Activated T-helper 1 cell treated with anti-CD3 and anti-CD28 coated beads, Interleukin-12 subunit alpha, Interleukin-12 subunit beta, Interleukin-2, Interleukin-4 antibody, amounts not matched to agents 30 ng/mL and 10 ng/mL and 1 ng/mL, durations not matched to agents 14 hours and 24 hours and 36 hours (primary cell): ENCODE measurements around the gene EFCAB9. TPM values are rescaled to one million over a fixed set of nuclear protein-coding genes. Genes with fewer than 3 reads are reported as not detected.

Experiments
- DNase-seq: peaks from one replicate; pipeline ENCODE4 v3.0.0; 2021; ENCODE audit warnings: low spot score
- H3K27ac Mint-ChIP-seq: one replicate; pipeline ENCODE4 v1.8.0; 2021; ENCODE audit warnings: mild to moderate bottlenecking, mixed read lengths
- H3K27me3 Mint-ChIP-seq: one replicate; pipeline ENCODE4 v1.8.0; 2022; ENCODE audit warnings: mild to moderate bottlenecking, moderate library complexity, mixed read lengths; ENCODE audit not compliant: insufficient read depth
- H3K36me3 Mint-ChIP-seq: one replicate; pipeline ENCODE4 v1.8.0; 2021; ENCODE audit warnings: low read depth, mixed read lengths
- H3K4me1 Mint-ChIP-seq: one replicate; pipeline ENCODE4 v1.8.0; 2021; ENCODE audit warnings: low read depth, mixed read lengths
- H3K4me3 Mint-ChIP-seq: one replicate; pipeline ENCODE4 v1.8.0; 2021; ENCODE audit warnings: mild to moderate bottlenecking, moderate library complexity, mixed read lengths
- H3K9me3 Mint-ChIP-seq: one replicate; pipeline ENCODE4 v1.8.0; 2021; ENCODE audit warnings: mixed read lengths
- intact Hi-C: fragments of 100-400 bp; cut with micrococcal nuclease; formaldehyde crosslinking; loops from one replicate; pipeline ENCODE4 v1.15.1; 2024
- total RNA-seq: library from RNA; stranded (reverse); gene quantifications from 2 replicates; pipeline ENCODE4 v1.2.3, GENCODE V29; 2022

The EFCAB9 gene
- total RNA-seq, 1 donor from 2014 or later: not detected

DNA sequence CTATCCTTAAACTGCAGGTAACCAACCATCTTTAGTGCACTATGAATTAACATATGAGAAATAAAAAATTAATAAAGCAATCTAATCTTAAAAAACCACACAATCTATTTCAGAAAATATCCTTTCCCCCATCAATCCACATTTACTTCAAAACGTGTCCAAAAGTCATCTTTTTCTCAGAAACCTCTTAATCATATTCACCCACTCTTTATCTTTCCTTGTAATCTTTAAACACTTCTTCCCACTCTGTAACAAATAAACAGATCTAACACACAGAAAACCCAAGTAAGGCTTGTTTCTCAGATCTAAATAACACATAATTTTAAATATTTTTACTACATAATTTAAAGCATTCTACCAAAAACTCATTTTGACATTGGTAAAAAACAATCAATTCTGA is 44.4 kb downstream of the EFCAB9 start:
- no peak for DNase-seq
- Mint-ChIP-seq H3K27ac (peak overlapping the region; percentile 67), H3K9me3 (peaks cover 4% of the 10 kb centered on the region), H3K4me1 (peaks cover 48% of the 10 kb centered on the region), H3K36me3 (peaks cover 10% of the 10 kb centered on the region), H3K4me3 (no peak overlapping the region), H3K27me3 (peaks cover 2% of the 10 kb centered on the region)
- intact Hi-C loops: loop anchor here (1.0 to 5.0 kb wide), 3 partner anchors 14 to 126 kb away; partner anchors contain the start of gene UBTD2

DNA sequence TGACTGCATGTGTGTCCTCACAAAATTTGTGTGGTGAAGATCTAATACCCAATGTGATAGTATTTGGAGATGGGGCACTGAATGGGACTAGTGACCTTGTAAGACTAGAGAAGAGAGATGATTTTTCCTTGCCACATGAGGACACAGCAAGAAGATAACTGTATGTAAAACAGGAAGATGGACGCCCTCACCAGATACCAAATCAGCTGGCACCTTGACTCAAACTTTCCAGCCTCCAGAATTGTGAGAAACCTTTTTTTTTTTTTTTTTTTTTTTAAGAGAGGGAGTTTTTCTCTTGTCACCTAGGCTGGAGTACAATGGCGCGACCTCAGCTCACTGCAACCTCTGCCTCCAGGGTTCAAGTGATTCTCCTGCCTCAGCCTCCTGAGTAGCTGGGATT is 49.3 kb downstream of the EFCAB9 start:
- Mint-ChIP-seq H3K27me3 (peaks cover 1% of the 10 kb centered on the region), H3K36me3 (peaks cover 4% of the 10 kb centered on the region), H3K9me3 (peaks cover 4% of the 10 kb centered on the region), H3K4me3 (no peak overlapping the region), H3K27ac (peak overlapping the region; percentile 15), H3K4me1 (peaks cover 14% of the 10 kb centered on the region)
- DNase-seq: no peak
- intact Hi-C loops: no loop called here

DNA sequence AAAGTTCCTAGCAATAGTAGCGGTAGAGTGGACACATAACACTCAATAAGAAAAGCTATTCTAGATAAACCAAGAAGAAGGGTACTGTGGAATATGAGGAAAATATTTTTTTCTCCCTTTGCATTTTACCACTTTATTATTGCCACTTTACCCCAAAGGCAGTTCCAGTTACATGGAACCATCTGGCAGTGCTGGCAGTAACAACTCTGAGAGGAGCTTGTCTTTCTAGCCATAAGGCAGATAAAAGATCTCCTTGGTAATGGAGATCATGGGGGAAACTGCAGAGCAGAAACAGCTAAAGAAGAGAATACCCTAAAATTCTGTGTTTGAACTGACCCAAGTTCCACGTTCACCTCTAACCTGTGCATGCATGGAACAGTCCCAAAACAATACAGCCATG is 51.1 kb downstream of the EFCAB9 start:
- H3K4me1 Mint-ChIP-seq: peaks cover 5% of the 10 kb centered on the region
- no peak overlapping the region for H3K27ac Mint-ChIP-seq
- peaks cover 1% of the 10 kb centered on the region for H3K27me3 Mint-ChIP-seq
- DNase-seq: no peak
- intact Hi-C loops: no loop called here
- peaks cover 6% of the 10 kb centered on the region for H3K9me3 Mint-ChIP-seq
- H3K4me3 Mint-ChIP-seq: no peak overlapping the region
- peaks cover 2% of the 10 kb centered on the region for H3K36me3 Mint-ChIP-seq

GRCh38 chr5:172245703-172246125 is 51.7 kb downstream of the EFCAB9 start:
- Mint-ChIP-seq H3K36me3 (peaks cover 2% of the 10 kb centered on the region), H3K27me3 (peaks cover 1% of the 10 kb centered on the region), H3K9me3 (peaks cover 6% of the 10 kb centered on the region), H3K4me3 (no peak overlapping the region), H3K4me1 (peaks cover 5% of the 10 kb centered on the region), H3K27ac (no peak overlapping the region)
- intact Hi-C loops: no loop called here
- no peak for DNase-seq

- H3K27me3 Mint-ChIP-seq: peaks cover 1% of the 10 kb centered on the region
Observed at GRCh38 chr5:172248637-172249036, 54.7 kb downstream of the EFCAB9 start.

GRCh38 chr5:172251419-172251818 is 57.4 kb downstream of the EFCAB9 start:
- Mint-ChIP-seq H3K4me3 (no peak overlapping the region), H3K27ac (no peak overlapping the region), H3K4me1 (no peaks in the 10 kb centered on the region), H3K9me3 (peaks cover 25% of the 10 kb centered on the region), H3K36me3 (peaks cover 9% of the 10 kb centered on the region), H3K27me3 (peaks cover 1% of the 10 kb centered on the region)
- no peak for DNase-seq
- intact Hi-C loops: no loop called here

More at GRCh38 chr5:172248637-172249036, 54.7 kb downstream of the EFCAB9 start:
- Mint-ChIP-seq H3K9me3 (peaks cover 20% of the 10 kb centered on the region), H3K4me1 (no peaks in the 10 kb centered on the region), H3K36me3 (peaks cover 6% of the 10 kb centered on the region), H3K4me3 (no peak overlapping the region), H3K27ac (no peak overlapping the region)
- DNase-seq: no peak
- intact Hi-C loops: no loop called here

DNA sequence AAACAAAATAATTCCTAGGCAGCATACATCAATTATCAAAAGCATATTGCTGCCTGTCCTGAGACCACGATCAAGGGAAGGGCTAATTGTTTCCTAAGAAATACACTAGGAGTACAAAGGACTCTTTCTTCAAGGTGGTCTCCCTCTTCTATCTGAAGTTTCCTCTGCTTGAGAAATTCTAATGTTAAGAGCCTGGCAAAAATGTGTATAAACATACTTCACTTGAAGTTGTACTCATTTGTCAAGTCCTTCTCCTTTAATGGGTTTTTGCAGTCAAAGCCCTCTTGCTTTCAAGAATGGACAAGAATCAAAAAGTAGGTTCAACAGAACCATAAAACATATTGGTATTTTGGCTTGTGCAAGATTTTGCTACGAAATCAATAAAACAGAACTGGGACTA is 58.5 kb downstream of the EFCAB9 start:
- no peaks in the 10 kb centered on the region for H3K4me1 Mint-ChIP-seq
- H3K27me3 Mint-ChIP-seq: no peaks in the 10 kb centered on the region
- intact Hi-C loops: no loop called here
- no peak for DNase-seq
- H3K36me3 Mint-ChIP-seq: peaks cover 12% of the 10 kb centered on the region
- peaks cover 31% of the 10 kb centered on the region for H3K9me3 Mint-ChIP-seq
- no peak overlapping the region for H3K4me3 Mint-ChIP-seq
- no peak overlapping the region for H3K27ac Mint-ChIP-seq

Other genes with a start within 250 kb of the EFCAB9 start
- gene FBXW11, start 187.5 kb upstream of the EFCAB9 start, total RNA-seq: 55.6 and 57.9 TPM in 2 replicates
- gene STK10, start 5.9 kb upstream of the EFCAB9 start, total RNA-seq: 88.6 and 91.9 TPM in 2 replicates
- gene UBTD2, start 89.6 kb downstream of the EFCAB9 start, total RNA-seq: 5.0 and 6.1 TPM in 2 replicates